Panc1 (cell line): ENCODE measurements around the gene S100A12.

Experiments used
- POLR2AphosphoS5 ChIP-seq: IDR thresholded peaks from 2 replicates; pipeline ENCODE4 v1.6.1; 2012; ENCODE audit warnings: mild to moderate bottlenecking, low read depth, low read length, moderate library complexity
- REST ChIP-seq, 2 experiments: IDR thresholded peaks; 2 replicates each; pipeline ENCODE4 v1.6.1; 2011 to 2012; ENCODE audit warnings: low read depth in 2 of 2, control low read depth in 1 of 2, low read length in 1 of 2, mild to moderate bottlenecking in 1 of 2, moderate library complexity in 1 of 2; ENCODE audit not compliant: insufficient read depth in 1 of 2
- TF ChIP-seq, protein P1 (sequence below): fragments of 450-650 bp; IDR thresholded peaks from 2 replicates; pipeline ENCODE4 v1.5.1; 2017; ENCODE audit warnings: mild to moderate bottlenecking

DNA sequence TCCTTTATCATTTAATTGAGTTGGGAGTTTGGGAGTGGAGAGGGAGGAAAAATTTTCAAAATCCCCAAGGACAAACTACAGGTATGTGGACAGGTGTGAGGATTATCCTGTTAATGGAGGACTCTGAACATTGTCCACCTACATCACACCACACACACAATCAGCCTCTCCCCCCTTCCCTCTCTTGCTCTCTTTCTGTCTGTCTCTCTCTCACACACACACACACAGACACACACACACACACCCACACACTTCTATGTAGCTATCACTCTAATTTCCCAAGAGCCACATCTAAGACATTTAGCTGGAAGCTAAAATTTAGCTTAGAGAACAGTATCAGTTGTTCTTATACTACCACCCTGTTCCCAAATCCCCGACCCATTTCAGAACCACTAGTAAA is 14.0 kb upstream of the S100A12 start:
- TF ChIP-seq, protein P1, sequence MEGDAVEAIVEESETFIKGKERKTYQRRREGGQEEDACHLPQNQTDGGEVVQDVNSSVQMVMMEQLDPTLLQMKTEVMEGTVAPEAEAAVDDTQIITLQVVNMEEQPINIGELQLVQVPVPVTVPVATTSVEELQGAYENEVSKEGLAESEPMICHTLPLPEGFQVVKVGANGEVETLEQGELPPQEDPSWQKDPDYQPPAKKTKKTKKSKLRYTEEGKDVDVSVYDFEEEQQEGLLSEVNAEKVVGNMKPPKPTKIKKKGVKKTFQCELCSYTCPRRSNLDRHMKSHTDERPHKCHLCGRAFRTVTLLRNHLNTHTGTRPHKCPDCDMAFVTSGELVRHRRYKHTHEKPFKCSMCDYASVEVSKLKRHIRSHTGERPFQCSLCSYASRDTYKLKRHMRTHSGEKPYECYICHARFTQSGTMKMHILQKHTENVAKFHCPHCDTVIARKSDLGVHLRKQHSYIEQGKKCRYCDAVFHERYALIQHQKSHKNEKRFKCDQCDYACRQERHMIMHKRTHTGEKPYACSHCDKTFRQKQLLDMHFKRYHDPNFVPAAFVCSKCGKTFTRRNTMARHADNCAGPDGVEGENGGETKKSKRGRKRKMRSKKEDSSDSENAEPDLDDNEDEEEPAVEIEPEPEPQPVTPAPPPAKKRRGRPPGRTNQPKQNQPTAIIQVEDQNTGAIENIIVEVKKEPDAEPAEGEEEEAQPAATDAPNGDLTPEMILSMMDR, result no peak
- TF ChIP-seq POLR2AphosphoS5, result no peak
- no peak for TF ChIP-seq REST (IDR thresholded peaks at IDR 0.05; ENCODE audit: insufficient read depth in 1 of 2, low read depth in 2 of 2, low read length in 1 of 2)
